GM19463 (cell line): Measurements from ENCODE around the gene AMN.
"Not testable (repeated sequence)": the region's sequence is repeated elsewhere in the genome, so short reads cannot be mapped to it uniquely, and the experiment has no call there.

Experiments
- ATAC-seq: cut with Tn5 transposase; IDR thresholded peaks from one replicate; pipeline ENCODE4 v1.9.1; 2021; ENCODE audit warnings: mild to moderate bottlenecking, moderate library complexity; ENCODE audit not compliant: unreplicated experiment

The AMN gene

DNA sequence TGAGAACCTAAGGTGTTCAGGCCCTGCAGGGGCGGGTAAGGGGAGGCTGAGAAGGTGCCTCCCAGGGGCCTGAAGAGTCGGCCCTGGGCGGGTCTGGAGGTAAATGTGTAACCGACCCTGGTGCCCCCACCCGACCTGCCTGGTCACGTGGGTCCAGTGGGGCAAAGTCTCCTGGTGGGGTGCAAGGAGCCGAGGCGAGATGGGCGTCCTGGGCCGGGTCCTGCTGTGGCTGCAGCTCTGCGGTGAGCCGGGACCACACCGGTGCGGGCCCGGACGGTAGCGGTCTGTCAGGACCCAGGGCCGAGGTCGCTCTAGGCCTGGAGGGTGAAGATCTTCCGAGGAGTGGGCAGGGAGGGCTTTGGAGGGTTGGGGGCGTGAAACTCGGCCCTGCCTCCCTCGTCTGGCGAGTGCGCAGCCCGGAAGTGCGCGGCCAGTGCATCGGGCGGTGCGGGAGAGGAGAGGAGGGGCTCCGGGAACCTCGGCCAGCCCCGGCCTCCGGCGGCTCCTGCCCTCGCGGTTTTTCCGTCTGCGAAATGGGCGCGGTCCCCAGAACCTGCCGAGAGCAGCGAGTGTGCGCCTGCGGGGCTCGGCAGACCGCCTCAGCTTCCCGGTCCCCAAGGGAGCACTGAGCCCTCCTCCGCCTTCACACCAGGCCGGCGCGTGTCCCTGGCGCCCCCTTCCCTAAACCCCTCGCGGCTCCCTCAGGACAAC lies at the start of gene AMN:
AMN (plus strand) TSS at position 174 of the 711 bp plus-strand sequence; CDS start at position 200, 26 bp downstream.
- ATAC-seq = no peak

DNA sequence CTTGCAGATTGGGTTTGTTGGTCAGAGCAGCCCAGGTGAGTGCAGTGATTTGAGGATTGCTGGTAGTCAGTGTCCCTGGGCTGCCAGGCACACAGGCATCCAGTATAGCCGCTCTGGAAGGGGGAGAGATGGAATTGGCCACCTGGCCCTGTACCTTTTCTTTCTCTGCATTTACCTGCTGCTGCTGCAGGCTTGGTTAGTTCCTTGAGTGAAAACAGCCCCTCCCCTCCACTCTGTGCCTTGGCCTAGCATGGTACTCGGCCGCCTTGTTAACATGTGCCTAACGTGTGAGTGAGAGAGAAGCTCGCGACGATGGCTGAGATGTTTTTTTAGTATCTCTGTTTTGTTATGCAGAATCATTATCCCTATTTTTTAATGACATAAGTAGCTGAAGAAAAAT lies 49.3 kb upstream of the AMN start:
- ATAC-seq = no peak

DNA sequence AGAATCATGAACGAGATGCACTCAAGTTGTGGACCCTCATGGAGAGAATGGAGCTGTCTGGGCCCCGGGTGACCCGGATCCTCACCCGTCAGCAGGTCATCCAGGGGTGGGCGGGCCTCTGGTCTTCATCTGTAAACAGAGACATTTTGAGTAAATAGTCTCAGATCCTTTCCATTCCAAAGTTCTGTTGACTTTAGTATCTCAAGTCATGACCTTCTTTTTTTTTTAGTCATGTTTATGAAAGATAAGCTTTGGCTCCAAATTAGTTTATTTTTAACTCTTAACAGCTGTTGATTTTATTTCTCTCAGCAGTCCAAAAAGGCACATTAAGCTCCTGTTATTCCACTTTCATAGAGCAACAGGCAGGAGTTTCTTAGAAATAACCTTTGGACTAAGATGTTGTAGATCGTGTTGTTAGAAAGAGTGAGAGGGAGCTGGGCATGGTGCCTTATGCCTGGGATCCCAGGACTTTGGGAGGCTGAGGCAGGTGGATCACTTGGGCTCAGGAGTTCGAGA lies 48.9 kb upstream of the AMN start:
- ATAC-seq = no peak

DNA sequence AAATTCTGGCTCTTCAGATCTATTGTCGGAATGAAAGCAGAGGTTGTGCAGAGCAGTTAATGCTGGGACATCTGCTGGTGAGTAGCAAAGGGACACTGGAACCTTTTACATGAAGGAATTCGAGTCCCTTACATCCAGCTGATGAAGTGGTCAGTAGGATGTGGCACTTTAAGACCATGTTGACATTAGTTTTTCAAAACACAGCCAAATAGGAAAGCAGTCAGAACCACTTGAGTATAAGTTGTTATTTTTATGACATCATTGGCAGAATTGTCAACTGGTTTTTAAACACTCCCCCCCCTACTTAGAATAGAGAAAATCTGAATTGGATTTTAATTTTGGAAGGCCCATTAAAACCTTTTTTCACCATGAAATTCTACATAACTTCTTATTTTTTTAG lies 46.8 kb upstream of the AMN start:
- no peak for ATAC-seq

DNA sequence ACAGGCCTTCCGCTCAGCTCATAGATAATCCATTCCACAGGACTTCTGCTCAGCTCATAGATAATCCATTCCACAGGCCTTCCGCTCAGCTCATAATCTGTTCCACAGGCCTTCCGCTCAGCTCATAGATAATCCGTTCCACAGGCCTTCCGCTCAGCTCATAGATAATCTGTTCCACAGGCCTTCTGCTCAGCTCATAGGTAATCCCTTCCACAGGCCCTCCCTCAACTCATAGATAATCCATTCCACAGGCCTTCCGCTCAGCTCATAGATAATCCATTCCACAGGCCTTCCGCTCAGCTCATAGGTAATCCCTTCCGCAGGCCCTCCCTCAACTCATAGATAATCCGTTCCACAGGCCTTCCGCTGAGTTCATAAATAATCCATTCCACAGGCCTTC lies 45.0 kb upstream of the AMN start:
- not testable (repeated sequence) for ATAC-seq

DNA sequence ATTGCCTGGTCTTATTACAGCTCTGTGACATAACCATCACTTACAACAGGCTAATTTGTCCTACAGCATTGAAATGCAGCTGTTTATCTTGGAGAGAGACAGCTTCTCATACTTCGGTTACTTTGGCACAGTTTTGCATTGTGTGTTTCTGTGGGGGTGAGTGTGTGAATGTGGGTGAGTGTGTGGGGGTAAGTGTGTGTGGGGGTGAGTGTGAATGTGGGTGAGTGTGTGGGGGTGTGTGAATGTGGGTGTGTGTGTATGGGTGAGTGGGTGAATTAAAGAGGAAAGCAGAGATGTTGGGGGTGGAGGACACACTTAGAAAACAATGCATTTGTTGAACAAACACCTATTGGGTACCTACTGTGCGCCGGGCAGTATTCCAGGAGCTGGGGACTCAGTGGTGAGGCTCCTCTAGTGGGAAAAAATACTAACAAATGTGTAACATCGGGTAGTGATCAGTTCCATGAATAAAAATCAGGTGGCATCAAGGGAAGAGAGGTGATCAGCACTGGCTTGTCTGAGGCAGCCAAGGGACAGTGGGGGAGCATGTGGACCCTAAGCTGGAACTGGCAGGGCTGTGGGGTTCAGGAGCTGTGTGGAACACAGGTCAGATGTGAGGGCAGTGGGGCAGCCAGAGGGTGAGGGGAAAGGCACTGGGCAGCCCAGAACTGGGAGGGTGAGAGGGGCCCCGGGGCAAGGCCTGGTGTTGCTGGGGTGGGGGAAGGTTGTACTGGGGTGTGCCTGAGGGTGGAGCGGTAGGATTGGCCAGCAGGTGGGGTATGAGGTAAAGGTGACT lies 44.1 kb upstream of the AMN start:
- no peak for ATAC-seq

DNA sequence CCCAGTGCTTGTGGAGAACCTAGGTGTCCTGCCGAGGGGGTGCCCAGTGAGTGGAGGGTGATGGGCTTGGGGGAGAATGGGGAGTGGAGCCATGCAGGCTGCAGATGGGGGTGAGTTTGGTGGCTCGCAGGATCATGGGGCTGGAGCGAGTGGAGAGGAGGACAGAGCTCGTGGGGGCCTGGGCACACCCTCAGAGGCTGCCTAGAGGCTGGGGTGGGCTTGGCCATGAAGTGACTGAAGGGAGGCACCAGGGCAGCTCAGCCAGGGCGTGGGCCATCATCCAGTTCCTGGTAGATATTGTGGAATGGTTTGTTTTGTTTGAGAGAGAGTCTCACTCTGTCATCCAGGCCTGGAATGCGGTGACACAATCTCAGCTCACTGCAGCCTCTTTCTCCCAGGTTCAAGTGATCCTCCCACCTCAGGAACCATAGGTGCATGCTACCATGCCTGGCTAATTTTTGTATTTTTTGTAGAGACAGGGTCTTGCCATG lies 43.4 kb upstream of the AMN start:
- ATAC-seq = no peak

DNA sequence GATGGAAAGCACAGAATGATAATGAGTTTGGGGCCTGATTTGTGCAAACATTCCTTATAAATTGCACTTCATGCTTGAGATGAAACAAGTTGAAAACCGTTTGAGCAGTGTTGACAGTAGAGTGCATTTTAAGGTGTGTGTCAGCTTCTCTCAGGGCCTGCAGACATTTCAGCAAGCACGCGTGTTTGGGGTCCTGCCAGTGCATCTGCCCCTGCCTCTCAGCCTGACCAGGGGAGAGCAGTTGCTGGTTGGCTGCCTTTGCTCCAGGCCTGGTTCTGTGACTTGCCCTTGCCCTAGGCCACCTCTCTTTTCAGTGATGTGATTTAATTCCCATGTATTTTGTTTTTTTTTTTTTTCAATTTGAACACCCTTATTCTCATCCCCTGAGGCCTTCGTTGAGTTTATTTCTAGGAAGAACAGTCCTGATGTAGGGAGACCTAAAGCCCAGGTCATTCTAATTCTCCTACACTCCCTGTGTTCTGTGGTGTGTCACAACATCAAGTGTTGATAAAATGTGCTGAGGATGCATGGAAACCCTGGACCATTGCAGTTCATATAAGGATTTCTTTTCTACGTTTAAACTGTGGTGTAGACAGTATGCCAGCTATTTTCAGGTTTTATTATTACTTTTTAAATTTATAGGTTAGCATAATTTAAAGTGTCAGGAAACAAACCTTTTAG lies 40.1 kb upstream of the AMN start:
- no peak for ATAC-seq

DNA sequence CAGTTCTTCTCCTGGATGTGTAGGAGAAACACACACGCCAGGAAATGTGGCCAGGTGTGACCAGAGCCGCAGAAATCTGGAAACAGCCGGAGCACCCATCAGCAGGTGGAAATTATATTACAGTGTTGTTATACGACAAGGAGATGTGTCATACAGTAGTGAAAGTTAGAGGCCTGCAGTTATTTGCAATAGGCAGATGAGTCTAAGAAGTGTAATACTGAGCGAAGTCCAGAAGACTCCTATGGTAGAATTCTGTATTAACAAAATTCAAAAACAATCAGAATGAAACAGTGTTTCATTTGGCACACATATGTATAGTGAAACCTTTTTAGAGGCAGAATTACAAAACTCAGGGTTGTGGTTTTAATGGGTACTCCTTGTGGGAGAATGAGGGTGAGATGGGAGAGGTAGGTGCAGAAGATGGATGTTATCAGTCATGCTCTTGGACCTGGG lies 39.3 kb upstream of the AMN start:
- ATAC-seq = no peak

DNA sequence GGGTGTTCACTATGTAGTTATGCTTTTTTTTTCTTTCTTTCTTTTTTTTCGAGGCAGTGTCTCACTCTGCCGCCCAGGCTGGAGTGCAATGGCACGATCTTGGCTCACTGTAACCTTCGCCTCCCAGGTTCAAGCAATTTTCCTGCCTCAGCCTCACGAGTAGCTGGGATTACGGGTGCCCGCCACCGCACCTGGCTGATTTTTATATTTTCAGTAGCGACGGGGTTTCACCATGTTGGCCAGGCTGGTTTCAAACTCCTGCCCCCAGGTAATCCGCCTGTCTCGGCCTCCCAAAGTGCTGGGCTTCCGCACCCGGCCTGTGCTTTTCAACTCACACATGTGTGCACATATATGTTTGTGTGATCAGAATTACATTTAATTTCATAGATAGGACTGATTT lies 38.9 kb upstream of the AMN start:
- ATAC-seq = no peak

DNA sequence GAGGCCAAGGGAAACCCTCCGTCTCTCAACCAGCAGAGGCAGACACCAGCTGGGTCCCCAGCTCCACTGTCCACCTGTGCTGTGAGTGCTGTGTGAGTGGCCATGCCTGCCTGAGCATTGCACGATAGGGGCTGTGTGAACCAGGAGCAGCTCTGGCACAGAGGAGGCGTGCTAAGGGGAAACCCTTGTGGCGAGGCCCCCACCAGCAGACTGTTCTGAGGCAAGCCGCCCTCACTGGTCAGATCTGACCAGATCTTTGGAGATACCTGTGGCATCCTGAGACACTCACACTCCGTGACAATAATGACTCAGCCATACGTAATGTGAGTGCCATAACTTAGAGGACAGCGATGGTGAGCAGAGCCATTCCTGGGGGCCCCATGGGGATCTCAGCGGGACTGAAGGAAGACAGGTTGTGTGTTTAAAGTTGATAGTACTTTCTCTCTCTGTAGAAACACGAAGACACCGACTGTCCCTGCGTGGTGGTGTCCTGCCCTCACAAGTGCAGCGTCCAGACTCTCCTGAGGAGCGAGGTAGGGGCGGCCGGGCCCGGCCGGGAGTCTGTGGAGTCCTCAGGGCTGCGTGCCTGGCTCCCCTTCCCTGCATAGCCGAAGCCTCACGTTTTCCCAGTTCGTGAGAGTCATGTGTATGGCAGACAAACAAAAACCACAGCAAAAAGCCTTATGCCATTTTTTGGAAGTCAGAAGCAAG lies 36.6 kb upstream of the AMN start:
- ATAC-seq = no peak

DNA sequence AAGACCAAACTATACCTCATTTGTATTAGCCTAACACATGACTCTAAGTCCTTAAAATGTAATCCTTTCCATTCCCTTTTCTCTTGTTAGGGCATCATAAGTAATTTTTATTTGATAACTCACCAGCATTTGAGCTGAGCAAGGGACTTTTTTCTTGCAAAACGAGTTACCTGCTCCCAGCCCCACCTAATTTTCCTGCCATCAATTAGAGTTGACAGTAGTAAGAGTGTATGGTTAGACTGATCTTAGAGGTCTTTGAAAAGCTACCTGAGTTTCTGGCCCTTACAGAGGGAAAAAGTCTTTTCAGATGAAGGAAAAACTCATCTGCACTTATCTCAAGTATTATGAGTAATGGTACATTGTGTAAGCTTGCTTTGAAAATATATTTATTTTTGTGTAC lies 33.7 kb upstream of the AMN start:
- ATAC-seq = no peak

DNA sequence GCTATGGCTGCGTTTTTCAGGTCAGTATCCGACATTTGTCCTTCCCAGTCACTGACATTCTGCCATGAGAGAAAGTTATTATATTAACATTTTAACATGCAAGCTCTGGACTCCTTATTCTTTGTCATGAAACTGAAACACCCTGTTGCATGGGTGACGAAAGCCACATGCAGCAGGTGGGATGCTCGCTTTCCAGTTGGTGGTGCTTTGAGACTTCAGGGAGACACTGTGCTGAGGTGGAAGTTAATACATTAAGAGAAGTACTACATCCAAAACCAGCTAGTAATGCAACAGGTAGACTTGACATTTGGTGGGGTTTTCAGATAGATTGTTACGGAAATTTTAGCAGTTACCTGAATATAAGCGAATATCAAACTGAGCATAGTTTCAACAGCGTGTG lies 32.8 kb upstream of the AMN start:
- no peak for ATAC-seq

DNA sequence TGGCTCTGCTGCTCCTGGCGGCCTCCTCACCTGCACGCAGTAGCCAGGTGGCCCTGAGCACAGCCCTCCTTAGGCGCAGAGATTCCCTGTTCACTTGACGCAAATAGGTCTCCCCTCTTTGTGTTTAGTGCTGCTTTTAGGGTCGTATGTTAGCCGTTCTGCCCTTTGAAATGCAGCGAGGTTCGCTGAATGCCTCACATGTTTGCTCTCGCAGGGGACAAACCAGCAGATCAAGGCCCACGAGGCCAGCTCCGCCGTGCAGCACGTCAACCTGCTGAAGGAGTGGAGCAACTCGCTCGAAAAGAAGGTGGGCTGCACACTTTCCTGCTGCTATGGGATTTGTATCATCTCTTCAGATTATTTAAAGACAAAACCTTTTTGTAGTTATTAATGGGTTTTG lies 31.4 kb upstream of the AMN start:
- no peak for ATAC-seq

DNA sequence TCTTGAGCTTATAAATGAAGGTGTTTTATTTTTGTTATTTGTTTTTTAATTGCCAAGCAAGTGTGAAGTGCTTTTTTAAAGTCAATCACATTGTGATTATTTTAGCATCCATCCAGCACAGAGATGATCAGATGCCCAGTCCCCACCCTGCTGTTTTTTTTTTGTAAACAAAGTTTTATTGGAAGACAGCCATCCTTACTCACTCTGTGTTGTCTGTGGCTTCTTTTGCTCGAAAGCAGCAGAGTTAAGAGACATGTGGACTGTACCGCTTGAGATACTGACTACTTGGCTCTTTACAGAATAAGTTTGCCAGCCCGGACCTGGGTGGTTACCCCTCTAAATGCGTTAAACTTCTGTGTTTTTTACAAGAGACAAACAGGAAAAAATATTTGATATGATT lies 30.9 kb upstream of the AMN start:
- no peak for ATAC-seq

DNA sequence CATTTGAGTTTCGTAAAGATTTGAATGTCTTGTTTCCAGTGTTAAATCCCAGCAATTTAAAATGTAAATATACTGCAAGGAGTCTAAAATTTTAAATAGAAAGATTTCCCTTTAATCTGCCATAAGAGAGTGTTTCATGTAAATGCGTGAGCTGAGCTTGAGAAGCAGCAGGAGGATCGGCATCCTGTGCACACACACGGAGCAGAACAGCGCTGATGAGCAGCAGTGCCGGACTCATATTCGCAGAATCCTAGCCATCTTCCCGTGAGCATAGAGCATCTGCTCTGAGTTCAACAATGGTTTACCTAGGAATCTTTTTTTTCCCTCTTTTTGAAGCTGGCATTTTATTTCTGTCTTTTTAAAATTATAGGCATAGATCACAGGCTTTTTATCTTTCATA lies 29.8 kb upstream of the AMN start:
- ATAC-seq = no peak

DNA sequence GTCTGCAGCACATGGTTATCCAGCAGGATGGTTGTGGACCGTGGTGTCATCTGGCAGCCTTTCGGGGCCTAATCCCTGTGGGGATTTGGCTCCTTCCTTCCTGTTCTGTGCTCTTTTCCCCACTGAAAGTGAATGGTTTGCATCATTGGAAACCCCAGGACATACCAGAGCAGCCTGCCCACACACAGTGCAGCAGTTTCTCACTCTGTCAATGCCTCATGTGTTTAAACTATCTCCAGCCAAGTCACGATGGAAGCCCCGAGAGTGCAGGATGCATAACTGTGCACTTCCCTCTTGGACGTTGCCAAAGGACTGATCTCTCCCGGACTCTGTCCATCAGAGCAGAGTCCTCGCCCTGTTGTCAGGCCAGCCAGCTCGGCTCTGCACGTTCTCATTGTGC lies 29.0 kb upstream of the AMN start:
- no peak for ATAC-seq

DNA sequence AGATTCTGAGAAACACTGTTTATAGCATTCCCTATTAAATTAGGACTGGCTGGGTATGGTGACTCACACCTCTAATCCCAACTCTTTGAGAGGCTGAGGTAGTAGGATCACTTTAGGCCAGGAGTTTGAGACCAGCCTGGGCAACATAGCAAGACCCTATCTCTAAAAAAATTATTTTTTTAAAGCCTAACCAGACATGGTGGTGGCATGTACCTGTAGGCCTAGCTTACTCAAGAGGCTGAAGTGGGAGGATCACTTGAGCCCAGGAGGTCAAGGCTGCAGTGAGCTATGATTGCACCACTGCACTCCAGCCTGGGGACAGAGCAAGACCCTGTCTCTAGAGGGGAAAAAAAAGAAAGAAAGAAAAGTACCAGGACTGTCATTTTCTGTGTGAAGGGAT lies 25.7 kb upstream of the AMN start:
- not testable (repeated sequence) for ATAC-seq

DNA sequence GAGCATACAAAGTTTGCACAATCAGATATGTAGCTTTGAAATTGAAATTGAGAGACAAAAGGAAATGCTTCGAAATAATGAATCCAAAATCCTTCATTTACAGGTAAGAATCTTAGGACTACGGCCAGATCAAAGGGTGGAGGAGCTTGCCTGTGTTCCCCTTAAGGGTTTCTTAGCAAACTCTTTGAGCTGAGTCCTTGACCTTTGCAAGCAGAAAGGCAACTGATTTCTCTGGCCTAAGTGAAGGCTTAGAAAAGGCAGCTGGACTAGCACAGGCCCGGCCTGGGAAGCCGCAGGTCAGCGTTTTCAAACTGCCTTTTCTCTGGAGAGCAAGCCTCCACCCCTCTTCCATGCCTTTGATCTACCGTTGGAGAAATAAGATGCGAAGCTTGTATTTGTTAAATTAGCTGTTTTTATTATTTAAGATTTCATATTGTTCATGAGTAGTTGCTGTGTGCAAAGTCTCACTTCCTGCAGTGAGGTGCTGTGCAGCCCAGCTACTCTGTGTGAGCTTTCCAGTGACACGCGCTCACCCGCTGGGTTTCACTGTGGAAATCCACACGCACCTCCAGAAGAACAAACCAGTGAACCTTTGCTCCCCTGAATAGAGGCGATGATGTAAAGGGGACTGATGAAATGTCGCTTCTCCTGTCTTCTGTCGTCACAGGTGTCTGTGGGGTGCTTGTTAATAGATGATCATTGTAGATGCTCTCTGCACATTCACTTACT lies 25.0 kb upstream of the AMN start:
- no peak for ATAC-seq

DNA sequence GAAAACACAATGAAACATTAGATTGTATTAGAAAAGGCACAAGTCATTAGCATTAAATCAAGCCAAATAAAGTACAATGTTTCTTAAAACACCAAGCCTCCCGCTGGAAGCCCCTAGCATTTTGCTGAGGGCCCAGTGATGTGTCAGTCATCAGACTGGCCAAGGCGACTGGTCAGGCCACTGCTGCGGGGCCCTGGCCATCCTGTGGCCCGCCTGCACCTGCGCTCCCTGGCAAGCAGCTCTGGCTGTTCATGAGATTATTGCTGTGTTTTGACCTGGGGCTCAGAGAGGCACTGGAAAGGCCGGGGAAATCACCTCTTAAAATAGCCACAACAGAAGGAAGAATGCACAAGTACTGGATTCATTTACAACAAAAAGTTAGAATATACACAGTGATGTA lies 24.2 kb upstream of the AMN start:
- no peak for ATAC-seq
